Prostate gland (tissue), 2 donors: ENCODE measurements around the gene MAGI2.

Experiments used
- POLR2A ChIP-seq: fragments of 450-650 bp; IDR thresholded peaks from one replicate; pipeline ENCODE4 v1.6.1; 2016; ENCODE audit warnings: antibody characterized with exemption, mild to moderate bottlenecking
- TF ChIP-seq, protein P1 (sequence below), 4 experiments: fragments of 200-600 bp in 2 of 4; fragments of 450-650 bp in 2 of 4; sonication (generic) in 2 of 4; IDR thresholded peaks; 1 replicate in 3 of 4; 2 replicates in 1 of 4; pipeline ENCODE4 v1.5.1; 2016 to 2019; ENCODE audit warnings: antibody characterized with exemption in 4 of 4, mild to moderate bottlenecking in 2 of 4, moderate library complexity in 2 of 4

GRCh38 chr7:78742694-78743093 is 710.8 kb downstream of the MAGI2 start:
- TF ChIP-seq, protein P1, sequence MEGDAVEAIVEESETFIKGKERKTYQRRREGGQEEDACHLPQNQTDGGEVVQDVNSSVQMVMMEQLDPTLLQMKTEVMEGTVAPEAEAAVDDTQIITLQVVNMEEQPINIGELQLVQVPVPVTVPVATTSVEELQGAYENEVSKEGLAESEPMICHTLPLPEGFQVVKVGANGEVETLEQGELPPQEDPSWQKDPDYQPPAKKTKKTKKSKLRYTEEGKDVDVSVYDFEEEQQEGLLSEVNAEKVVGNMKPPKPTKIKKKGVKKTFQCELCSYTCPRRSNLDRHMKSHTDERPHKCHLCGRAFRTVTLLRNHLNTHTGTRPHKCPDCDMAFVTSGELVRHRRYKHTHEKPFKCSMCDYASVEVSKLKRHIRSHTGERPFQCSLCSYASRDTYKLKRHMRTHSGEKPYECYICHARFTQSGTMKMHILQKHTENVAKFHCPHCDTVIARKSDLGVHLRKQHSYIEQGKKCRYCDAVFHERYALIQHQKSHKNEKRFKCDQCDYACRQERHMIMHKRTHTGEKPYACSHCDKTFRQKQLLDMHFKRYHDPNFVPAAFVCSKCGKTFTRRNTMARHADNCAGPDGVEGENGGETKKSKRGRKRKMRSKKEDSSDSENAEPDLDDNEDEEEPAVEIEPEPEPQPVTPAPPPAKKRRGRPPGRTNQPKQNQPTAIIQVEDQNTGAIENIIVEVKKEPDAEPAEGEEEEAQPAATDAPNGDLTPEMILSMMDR (IDR thresholded peaks at IDR 0.05): no peak
- TF ChIP-seq POLR2A: no peak
